GM12801 (cell line): ENCODE results near the gene CDC25B.

ENCODE experiments used
- TF ChIP-seq, protein P1 (sequence below): IDR thresholded peaks from one replicate; pipeline ENCODE4 v1.5.1; 2011; ENCODE audit warnings: control low read depth; ENCODE audit not compliant: insufficient read length; ENCODE audit errors: extremely low read depth

CDC25B gene

DNA sequence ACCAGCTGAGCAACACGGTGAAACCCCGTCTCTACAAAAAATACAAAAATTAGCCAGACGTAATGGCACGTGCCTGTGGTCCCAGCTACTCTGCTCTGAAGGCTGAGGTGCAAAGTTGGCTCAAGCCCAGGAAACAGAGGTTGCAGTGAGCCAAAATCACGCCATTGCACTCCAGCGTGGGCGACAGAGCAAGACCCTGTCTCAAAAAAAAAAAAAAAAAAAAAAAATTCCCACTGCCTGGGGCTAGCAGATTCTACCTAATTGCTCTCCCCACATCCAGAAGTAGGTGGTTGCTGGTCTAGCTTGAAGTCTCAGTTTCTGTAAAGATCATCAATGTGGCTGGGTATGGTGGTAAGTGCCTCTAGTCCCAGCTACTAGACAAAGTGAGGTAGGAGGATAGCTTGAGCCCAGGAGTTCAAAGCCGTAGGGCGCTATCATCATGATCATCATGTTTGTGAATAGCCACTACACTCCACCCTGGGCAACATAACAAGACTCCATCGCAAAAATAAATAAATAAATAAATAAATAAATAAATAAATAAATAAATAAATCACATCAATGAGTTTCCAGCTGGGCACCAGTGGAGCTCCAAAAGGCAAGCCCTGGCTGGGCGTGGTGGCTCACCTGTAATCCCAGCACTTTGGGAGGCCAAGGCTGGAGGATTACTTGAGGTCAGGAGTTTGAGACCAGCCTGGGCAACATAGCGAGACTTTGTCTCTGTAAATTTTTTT lies 17.9 kb downstream of the CDC25B start:
- TF ChIP-seq, protein P1, sequence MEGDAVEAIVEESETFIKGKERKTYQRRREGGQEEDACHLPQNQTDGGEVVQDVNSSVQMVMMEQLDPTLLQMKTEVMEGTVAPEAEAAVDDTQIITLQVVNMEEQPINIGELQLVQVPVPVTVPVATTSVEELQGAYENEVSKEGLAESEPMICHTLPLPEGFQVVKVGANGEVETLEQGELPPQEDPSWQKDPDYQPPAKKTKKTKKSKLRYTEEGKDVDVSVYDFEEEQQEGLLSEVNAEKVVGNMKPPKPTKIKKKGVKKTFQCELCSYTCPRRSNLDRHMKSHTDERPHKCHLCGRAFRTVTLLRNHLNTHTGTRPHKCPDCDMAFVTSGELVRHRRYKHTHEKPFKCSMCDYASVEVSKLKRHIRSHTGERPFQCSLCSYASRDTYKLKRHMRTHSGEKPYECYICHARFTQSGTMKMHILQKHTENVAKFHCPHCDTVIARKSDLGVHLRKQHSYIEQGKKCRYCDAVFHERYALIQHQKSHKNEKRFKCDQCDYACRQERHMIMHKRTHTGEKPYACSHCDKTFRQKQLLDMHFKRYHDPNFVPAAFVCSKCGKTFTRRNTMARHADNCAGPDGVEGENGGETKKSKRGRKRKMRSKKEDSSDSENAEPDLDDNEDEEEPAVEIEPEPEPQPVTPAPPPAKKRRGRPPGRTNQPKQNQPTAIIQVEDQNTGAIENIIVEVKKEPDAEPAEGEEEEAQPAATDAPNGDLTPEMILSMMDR: no peak

GRCh38 chr20:3814928-3815495 lies 18.9 kb downstream of the CDC25B start:
- TF ChIP-seq, protein P1: no peak

- TF ChIP-seq, protein P1: no peak
Observed at GRCh38 chr20:3815703-3816315, 19.7 kb downstream of the CDC25B start.

GRCh38 chr20:3818155-3819151 lies 22.3 kb downstream of the CDC25B start:
- TF ChIP-seq, protein P1: no peak

GRCh38 chr20:3819411-3820047 lies 23.4 kb downstream of the CDC25B start:
- TF ChIP-seq, protein P1: no peak

DNA sequence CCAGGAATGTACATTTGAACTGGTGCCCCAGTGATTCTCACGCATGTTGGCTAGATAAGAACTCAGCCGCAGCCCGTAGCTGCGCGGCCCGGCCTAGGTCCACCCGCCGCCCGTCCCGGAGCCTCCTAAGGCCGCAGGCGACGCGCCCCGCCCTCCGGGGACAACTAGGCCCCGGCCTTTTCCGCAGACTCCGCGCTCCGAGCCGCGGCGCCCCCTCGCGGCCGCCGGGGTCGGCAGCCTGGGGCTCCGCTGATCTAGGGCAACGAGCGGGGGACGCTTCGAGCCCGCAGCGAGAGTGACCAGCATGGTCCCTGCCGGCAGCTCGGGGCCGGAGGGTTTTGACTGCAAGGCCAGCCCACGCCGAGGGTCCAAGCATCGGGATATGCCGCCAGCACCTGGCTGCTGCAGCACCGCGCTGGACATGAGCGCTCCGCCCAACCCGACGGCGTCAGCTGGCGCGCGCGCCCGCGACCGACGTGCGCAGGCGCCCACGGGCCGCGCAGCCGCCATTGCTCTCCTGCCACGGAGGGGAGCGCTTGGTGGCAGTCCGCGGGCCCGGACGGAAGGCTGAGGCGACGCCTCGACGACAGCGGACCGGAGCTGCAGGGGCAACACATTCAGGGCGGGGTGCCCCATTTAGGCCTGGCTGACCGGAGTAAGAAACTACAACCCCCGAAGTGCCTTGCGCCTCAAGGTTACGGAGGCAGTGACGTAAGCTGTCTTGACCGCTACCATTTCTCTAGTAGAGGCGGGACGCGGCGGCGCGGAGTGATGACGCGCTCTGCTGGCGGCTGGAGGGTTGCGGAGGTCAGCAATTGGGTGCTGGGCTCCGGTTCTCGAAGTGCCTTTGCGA lies 24.2 kb downstream of the CDC25B start, which contains the start of gene AP5S1:
TSS of gene AP5S1 (plus strand) at position 500 of the 853 bp plus-strand sequence. CDS start 1,571 bp downstream, outside the sequence.
- TF ChIP-seq, protein P1: no peak
